NCI-H2029 treated with DMSO at 0.1 percent for 48 hours (cell line): ENCODE results near the gene EIPR1.
"Not testable (repeated sequence)": the region's sequence is repeated elsewhere in the genome, so short reads cannot be mapped to it uniquely, and the experiment has no call there.

ENCODE experiments used
- DNase-seq: peaks from one replicate; lab custom pipeline; 2025; lab: John Stamatoyannopoulos, UW

The EIPR1 gene

GRCh38 chr2:3211256-3212060, 166.2 kb downstream of the EIPR1 start:
- no peak for DNase-seq

- DNase-seq = no peak
Measured at GRCh38 chr2:3210257-3210656, 167.4 kb downstream of the EIPR1 start.

- no peak for DNase-seq
Measured at GRCh38 chr2:3209258-3209657, 168.4 kb downstream of the EIPR1 start.

- no peak for DNase-seq
Measured at GRCh38 chr2:3208591-3208990, 169.0 kb downstream of the EIPR1 start.

GRCh38 chr2:3208179-3208578, 169.4 kb downstream of the EIPR1 start:
- no peak for DNase-seq

GRCh38 chr2:3207091-3207491, 170.5 kb downstream of the EIPR1 start:
- DNase-seq = no peak

GRCh38 chr2:3205845-3206244, 171.8 kb downstream of the EIPR1 start:
- DNase-seq = no peak

GRCh38 chr2:3204031-3204821, 173.4 kb downstream of the EIPR1 start:
- DNase-seq = peak; percentile 3

- DNase-seq = no peak
Measured at GRCh38 chr2:3203497-3204019, 174.1 kb downstream of the EIPR1 start.

GRCh38 chr2:3202926-3203325, 174.7 kb downstream of the EIPR1 start:
- no peak for DNase-seq

GRCh38 chr2:3201281-3201680, 176.3 kb downstream of the EIPR1 start:
- no peak for DNase-seq

- no peak for DNase-seq
Measured at GRCh38 chr2:3200420-3200939, 177.1 kb downstream of the EIPR1 start.

- no peak for DNase-seq
Measured at GRCh38 chr2:3199627-3200345, 177.8 kb downstream of the EIPR1 start.

- not testable (repeated sequence) for DNase-seq
Measured at GRCh38 chr2:3198671-3199192, 178.9 kb downstream of the EIPR1 start.

- DNase-seq = no peak
Measured at GRCh38 chr2:3198119-3198518, 179.5 kb downstream of the EIPR1 start.

- DNase-seq = no peak
Measured at GRCh38 chr2:3197308-3197707, 180.3 kb downstream of the EIPR1 start.

- DNase-seq = no peak
Measured at GRCh38 chr2:3196716-3197115, 180.9 kb downstream of the EIPR1 start.

- no peak for DNase-seq
Measured at GRCh38 chr2:3195641-3196476, 181.8 kb downstream of the EIPR1 start.

GRCh38 chr2:3194828-3195227, 182.8 kb downstream of the EIPR1 start:
- DNase-seq = no peak

GRCh38 chr2:3193443-3194330, 183.9 kb downstream of the EIPR1 start:
- DNase-seq = no peak
